C4-2B (cell line): ENCODE data around the gene MCM6.

ENCODE experiments used
- H3K27ac ChIP-seq: fragments of 450-650 bp; 2 replicates; pipeline ENCODE4 v1.5.1; 2017
- CTCF ChIP-seq: fragments of 450-650 bp; conservative IDR thresholded peaks from 2 replicates; pipeline ENCODE4 v1.5.1; 2017; ENCODE audit warnings: mild to moderate bottlenecking
- ZFX ChIP-seq: fragments of 450-650 bp; IDR thresholded peaks from 2 replicates; pipeline ENCODE4 v1.6.1; 2017

The MCM6 gene

GRCh38 chr2:135845257-135845656 is 31.0 kb downstream of the MCM6 start:
- H3K27ac ChIP-seq = no peak overlapping the region
- TF ChIP-seq CTCF = no peak
- TF ChIP-seq ZFX = no peak

- H3K27ac ChIP-seq = no peak overlapping the region
- TF ChIP-seq CTCF (no peak), ZFX (no peak)
Measured at GRCh38 chr2:135844301-135844895, 31.8 kb downstream of the MCM6 start.

- no peak for TF ChIP-seq ZFX
- TF ChIP-seq CTCF = no peak
Measured at GRCh38 chr2:135843671-135844070, 32.6 kb downstream of the MCM6 start.

GRCh38 chr2:135840601-135841000 is 35.6 kb downstream of the MCM6 start:
- no peak overlapping the region for H3K27ac ChIP-seq

More at GRCh38 chr2:135843671-135844070, 32.6 kb downstream of the MCM6 start:
- no peak overlapping the region for H3K27ac ChIP-seq

GRCh38 chr2:135839713-135840112 is 36.5 kb downstream of the MCM6 start:
- TF ChIP-seq CTCF (no peak), ZFX (no peak)
- no peak overlapping the region for H3K27ac ChIP-seq

More at GRCh38 chr2:135840601-135841000, 35.6 kb downstream of the MCM6 start:
- TF ChIP-seq ZFX = no peak
- no peak for TF ChIP-seq CTCF

GRCh38 chr2:135838502-135838901 is 37.7 kb downstream of the MCM6 start:
- TF ChIP-seq ZFX (no peak), CTCF (no peak)
- no peak overlapping the region for H3K27ac ChIP-seq

- TF ChIP-seq ZFX = no peak
- TF ChIP-seq CTCF = no peak
- no peak within 1 kb of the TSS for H3K27ac ChIP-seq
Measured at GRCh38 chr2:135836596-135837270, 39.5 kb downstream of the MCM6 start, which contains the start of gene LCT. LCT (minus strand) TSS chr2:135837184; CDS start chr2:135837169, 15 bp downstream.
